Neural cell (in vitro differentiated cells): ENCODE results near the gene LIM2. TPM values are rescaled to one million over a fixed set of nuclear protein-coding genes. Genes with fewer than 3 reads are reported as not detected.

Experiments used
- H2AFZ ChIP-seq: fragments of 200-600, 300-800 bp; sonication (generic), shearing (Covaris generic); 2 replicates; pipeline ENCODE4 v1.6.0; 2014; ENCODE audit warnings: low read depth, mild to moderate bottlenecking, antibody characterized with exemption, low read length, moderate library complexity
- H3F3A ChIP-seq: fragments of 200-600 bp; shearing (Covaris generic); 2 replicates; pipeline ENCODE4 v1.6.1; 2016; ENCODE audit warnings: mild to moderate bottlenecking, moderate library complexity, mixed read lengths, antibody characterized with exemption, low read length; ENCODE audit not compliant: insufficient read depth, poor library complexity, severe bottlenecking
- H3K27ac ChIP-seq: fragments of 200-600, 300-800 bp; sonication (generic), shearing (Covaris generic); 2 replicates; pipeline ENCODE4 v1.5.1; 2014; ENCODE audit warnings: mild to moderate bottlenecking, low read length, moderate library complexity
- H3K27me3 ChIP-seq: fragments of 300-800, 200-600 bp; sonication (generic), shearing (Covaris generic); 2 replicates; pipeline ENCODE4 v1.6.0; 2014; ENCODE audit warnings: mild to moderate bottlenecking, low read depth, low read length, moderate library complexity; ENCODE audit not compliant: insufficient read depth
- H3K36me3 ChIP-seq: fragments of 300-800, 200-600 bp; sonication (generic), shearing (Covaris generic); 2 replicates; pipeline ENCODE4 v1.5.1; 2014; ENCODE audit warnings: mild to moderate bottlenecking, antibody characterized with exemption, low read length, moderate library complexity; ENCODE audit not compliant: insufficient read depth
- H3K4me2 ChIP-seq: fragments of 300-800, 200-600 bp; sonication (generic), shearing (Covaris generic); 2 replicates; pipeline ENCODE4 v1.6.0; 2014; ENCODE audit warnings: mild to moderate bottlenecking, low read length
- H3K4me3 ChIP-seq: fragments of 300-800, 200-600 bp; sonication (generic), shearing (Covaris generic); 2 replicates; pipeline ENCODE4 v1.5.1; 2014; ENCODE audit warnings: mild to moderate bottlenecking, low read length, moderate library complexity
- H3K79me2 ChIP-seq: fragments of 200-600 bp; shearing (Covaris generic); replicated peaks from 2 replicates; pipeline ENCODE4 v1.6.0; 2014; ENCODE audit warnings: mild to moderate bottlenecking, low read length, moderate library complexity; ENCODE audit not compliant: insufficient read depth
- H3K9ac ChIP-seq: fragments of 300-800, 200-600 bp; sonication (generic), shearing (Covaris generic); 2 replicates; pipeline ENCODE4 v1.6.1; 2016; ENCODE audit warnings: mild to moderate bottlenecking, low read length, mixed read lengths
- H3K9me2 ChIP-seq: fragments of 200-600 bp; shearing (Covaris generic); 2 replicates; pipeline ENCODE4 v1.6.1; 2016; ENCODE audit warnings: mild to moderate bottlenecking, low read length, mixed read lengths; ENCODE audit not compliant: insufficient read depth
- H3K9me3 ChIP-seq: fragments of 200-600, 300-800 bp; sonication (generic), shearing (Covaris generic); 2 replicates; pipeline ENCODE4 v1.6.1; 2016; ENCODE audit warnings: mild to moderate bottlenecking, mixed run types, low read length, moderate library complexity, mixed read lengths
- H4K20me1 ChIP-seq: fragments of 200-600 bp; shearing (Covaris generic); 2 replicates; pipeline ENCODE4 v1.6.1; 2016; ENCODE audit warnings: mild to moderate bottlenecking, mixed run types; ENCODE audit not compliant: insufficient read depth
- CTCF ChIP-seq: fragments of 450-650 bp; IDR thresholded peaks from 2 replicates; pipeline ENCODE4 v1.5.1; 2014; ENCODE audit warnings: antibody characterized with exemption, mild to moderate bottlenecking, moderate library complexity; ENCODE audit not compliant: poor library complexity, severe bottlenecking
- EP300 ChIP-seq: fragments of 450-650 bp; conservative IDR thresholded peaks from 2 replicates; pipeline ENCODE4 v1.6.1; 2014; ENCODE audit warnings: antibody characterized with exemption, mild to moderate bottlenecking, moderate library complexity; ENCODE audit not compliant: poor library complexity, severe bottlenecking
- EZH2 ChIP-seq: fragments of 200-600, 300-800 bp; shearing (Covaris generic), sonication (generic); IDR thresholded peaks from 2 replicates; pipeline ENCODE4 v1.6.1; 2014; ENCODE audit warnings: antibody characterized with exemption, low read length, borderline replicate concordance, mild to moderate bottlenecking; ENCODE audit not compliant: insufficient read depth, poor library complexity, severe bottlenecking
- MXI1 ChIP-seq: fragments of 450-650 bp; conservative IDR thresholded peaks from 2 replicates; pipeline ENCODE4 v1.6.1; 2014; ENCODE audit warnings: antibody characterized with exemption, mild to moderate bottlenecking; ENCODE audit not compliant: poor library complexity, severe bottlenecking
- POLR2AphosphoS5 ChIP-seq: IDR thresholded peaks from 2 replicates; pipeline ENCODE4 v1.6.1; 2012
- REST ChIP-seq: IDR thresholded peaks from 2 replicates; pipeline ENCODE4 v1.6.1; 2012; ENCODE audit warnings: borderline replicate concordance
- SMC3 ChIP-seq: fragments of 450-650 bp; conservative IDR thresholded peaks from 2 replicates; pipeline ENCODE4 v1.6.1; 2014; ENCODE audit warnings: antibody characterized with exemption, mild to moderate bottlenecking, moderate library complexity; ENCODE audit not compliant: poor library complexity
- TAF1 ChIP-seq: IDR thresholded peaks from 2 replicates; pipeline ENCODE4 v1.6.1; 2012; ENCODE audit warnings: low read depth
- polyA plus RNA-seq: library from polyadenylated mRNA; depleted of rRNA; stranded (reverse); fragments of >200 nt; gene quantifications from 2 replicates; pipeline ENCODE4 v1.2.3, GENCODE V29; 2014

The LIM2 gene
- polyA plus RNA-seq, 1 donor from 2014 or later, result not detected

- peak overlapping the region; percentile 83 for H3K9ac ChIP-seq
- H3F3A ChIP-seq, result peaks cover 5% of the 10 kb centered on the region
- H2AFZ ChIP-seq, result peak overlapping the region; percentile 93
- no peaks in the 10 kb centered on the region for H3K79me2 ChIP-seq
- H4K20me1 ChIP-seq, result no peaks in the 10 kb centered on the region
- peak overlapping the region; percentile 98 for H3K4me2 ChIP-seq
- no peak for TF ChIP-seq POLR2AphosphoS5
- TF ChIP-seq REST, result peak; percentile 20
- TF ChIP-seq EZH2, result no peak
- TF ChIP-seq CTCF, result peak; percentile 22
- peak; percentile 68 for TF ChIP-seq MXI1
- no peak for TF ChIP-seq EP300
- H3K27me3 ChIP-seq, result no peaks in the 10 kb centered on the region
- H3K9me3 ChIP-seq, result no peaks in the 10 kb centered on the region
- peak overlapping the region; percentile 66 for H3K27ac ChIP-seq
- H3K4me3 ChIP-seq, result peak overlapping the region; percentile 85
- no peaks in the 10 kb centered on the region for H3K36me3 ChIP-seq
- no peaks in the 10 kb centered on the region for H3K9me2 ChIP-seq
These were observed 20.0 kb downstream of the LIM2 start for GRCh38 chr19:51367565-51368365.

GRCh38 chr19:51367255-51367564, 20.6 kb downstream of the LIM2 start:
- peaks cover 5% of the 10 kb centered on the region for H3F3A ChIP-seq
- H3K4me2 ChIP-seq, result peak overlapping the region; percentile 98
- peak overlapping the region; percentile 83 for H3K9ac ChIP-seq
- peak overlapping the region; percentile 85 for H3K4me3 ChIP-seq
- TF ChIP-seq POLR2AphosphoS5 (peak; percentile 59), TAF1 (peak; percentile 6), SMC3 (no peak)
- no peaks in the 10 kb centered on the region for H3K27me3 ChIP-seq
- H3K9me3 ChIP-seq, result no peaks in the 10 kb centered on the region
- no peaks in the 10 kb centered on the region for H3K9me2 ChIP-seq
- H4K20me1 ChIP-seq, result no peaks in the 10 kb centered on the region
- H3K79me2 ChIP-seq, result no peaks in the 10 kb centered on the region
- H3K36me3 ChIP-seq, result no peaks in the 10 kb centered on the region
- H3K27ac ChIP-seq, result peak overlapping the region; percentile 66
- H2AFZ ChIP-seq, result peak overlapping the region; percentile 93
